Fibroblast of lung (primary cell): Measurements from ENCODE around the gene CCDC8. TPM values are rescaled to one million over a fixed set of nuclear protein-coding genes. Genes with fewer than 3 reads are reported as not detected.

ENCODE experiments used
- DNase-seq, 2 donors: peaks; one replicate each; pipeline versions ENCODE4 v3.0.0 to v3.0.0-alpha.2; 2010; ENCODE audit warnings: low read depth in 2 of 2
- H2AFZ ChIP-seq: 2 replicates; pipeline ENCODE4 v1.5.1; 2012; ENCODE audit warnings: low read length, control low read depth, inconsistent platforms
- H3K27ac ChIP-seq: 2 replicates; pipeline ENCODE4 v1.5.1; 2011; ENCODE audit warnings: low read length, control low read depth; ENCODE audit not compliant: insufficient read depth
- H3K27me3 ChIP-seq: 2 replicates; pipeline ENCODE4 v1.5.1; 2011; ENCODE audit warnings: mild to moderate bottlenecking, low read length; ENCODE audit not compliant: control insufficient read depth, insufficient read depth
- H3K36me3 ChIP-seq: 2 replicates; pipeline ENCODE4 v1.5.1; 2011; ENCODE audit warnings: low read length; ENCODE audit not compliant: control insufficient read depth, insufficient read depth
- H3K4me1 ChIP-seq: 2 replicates; pipeline ENCODE4 v1.5.1; 2011; ENCODE audit warnings: low read length; ENCODE audit not compliant: control insufficient read depth, insufficient read depth; ENCODE audit errors: extremely low read depth
- H3K4me2 ChIP-seq: 2 replicates; pipeline ENCODE4 v1.5.1; 2011; ENCODE audit warnings: low read length, control low read depth; ENCODE audit not compliant: insufficient read depth; ENCODE audit errors: extremely low read depth
- H3K4me3 ChIP-seq, 4 experiments: fragments of 200-600 bp in 1 of 4; sonication (generic) in 1 of 4; replicated peaks in 1 of 4; 2 replicates each; pipeline ENCODE4 v1.5.1; 2011 to 2016; ENCODE audit warnings: low read length in 4 of 4, low read depth in 3 of 4, mild to moderate bottlenecking in 3 of 4, control low read depth in 2 of 4, inconsistent platforms in 1 of 4, mixed read lengths in 1 of 4; ENCODE audit not compliant: insufficient read depth in 1 of 4; ENCODE audit errors: control extremely low read depth in 1 of 4
- H3K79me2 ChIP-seq: 2 replicates; pipeline ENCODE4 v1.5.1; 2012; ENCODE audit warnings: mild to moderate bottlenecking, low read length, inconsistent platforms; ENCODE audit not compliant: control insufficient read depth, insufficient read depth
- H3K9ac ChIP-seq: 2 replicates; pipeline ENCODE4 v1.5.1; 2011; ENCODE audit warnings: mild to moderate bottlenecking, low read length, control low read depth; ENCODE audit not compliant: insufficient read depth
- H3K9me3 ChIP-seq: 2 replicates; pipeline ENCODE4 v1.5.1; 2012; ENCODE audit warnings: low read depth, low read length; ENCODE audit not compliant: control insufficient read depth, insufficient read depth
- H4K20me1 ChIP-seq: 2 replicates; pipeline ENCODE4 v1.5.1; 2011; ENCODE audit warnings: low read length; ENCODE audit not compliant: control insufficient read depth, insufficient read depth; ENCODE audit errors: extremely low read depth
- EZH2 ChIP-seq: IDR thresholded peaks from 2 replicates; pipeline ENCODE4 v1.5.1; 2012; ENCODE audit warnings: low read length, control low read depth, mild to moderate bottlenecking; ENCODE audit errors: missing control alignments
- polyA minus RNA-seq: library from RNA; depleted of rRNA, polyadenylated mRNA; stranded (reverse); fragments of >200 nt; gene quantifications from 2 replicates; pipeline ENCODE4 v1.2.3, GENCODE V29; 2011; ENCODE audit warnings: low replicate concordance
- polyA plus RNA-seq, 2 donors: library from polyadenylated mRNA; depleted of rRNA in 1 of 2; stranded (reverse) in 1 of 2; unstranded in 1 of 2; fragments of >200 nt; gene quantifications; 2 replicates each; pipeline ENCODE4 v1.2.1, GENCODE V29; 2011 to 2012; ENCODE audit warnings: missing spikeins in 1 of 2
- total RNA-seq: library from RNA; depleted of rRNA; stranded (reverse); fragments of >200 nt; gene quantifications from 2 replicates; pipeline ENCODE4 v1.2.1, GENCODE V29; 2014
- TF ChIP-seq, protein P1 (sequence below), 2 donors: IDR thresholded peaks in 1 of 2; conservative IDR thresholded peaks in 1 of 2; 1 replicate in 1 of 2; 2 replicates in 1 of 2; pipeline ENCODE4 v1.5.1; 2011 to 2012; ENCODE audit warnings: low read length in 2 of 2, control low read depth in 1 of 2, inconsistent platforms in 1 of 2, low read depth in 1 of 2, mild to moderate bottlenecking in 1 of 2

CCDC8 gene, protein sequence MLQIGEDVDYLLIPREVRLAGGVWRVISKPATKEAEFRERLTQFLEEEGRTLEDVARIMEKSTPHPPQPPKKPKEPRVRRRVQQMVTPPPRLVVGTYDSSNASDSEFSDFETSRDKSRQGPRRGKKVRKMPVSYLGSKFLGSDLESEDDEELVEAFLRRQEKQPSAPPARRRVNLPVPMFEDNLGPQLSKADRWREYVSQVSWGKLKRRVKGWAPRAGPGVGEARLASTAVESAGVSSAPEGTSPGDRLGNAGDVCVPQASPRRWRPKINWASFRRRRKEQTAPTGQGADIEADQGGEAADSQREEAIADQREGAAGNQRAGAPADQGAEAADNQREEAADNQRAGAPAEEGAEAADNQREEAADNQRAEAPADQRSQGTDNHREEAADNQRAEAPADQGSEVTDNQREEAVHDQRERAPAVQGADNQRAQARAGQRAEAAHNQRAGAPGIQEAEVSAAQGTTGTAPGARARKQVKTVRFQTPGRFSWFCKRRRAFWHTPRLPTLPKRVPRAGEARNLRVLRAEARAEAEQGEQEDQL
- total RNA-seq (13.4 and 17.2 TPM in 2 replicates), polyA plus RNA-seq (1.9 and 4.8 TPM in 2 replicates), polyA minus RNA-seq (2.0 and 5.3 TPM in 2 replicates)
- polyA plus RNA-seq (2012), result 3.3 and 10.0 TPM in 2 replicates

DNA sequence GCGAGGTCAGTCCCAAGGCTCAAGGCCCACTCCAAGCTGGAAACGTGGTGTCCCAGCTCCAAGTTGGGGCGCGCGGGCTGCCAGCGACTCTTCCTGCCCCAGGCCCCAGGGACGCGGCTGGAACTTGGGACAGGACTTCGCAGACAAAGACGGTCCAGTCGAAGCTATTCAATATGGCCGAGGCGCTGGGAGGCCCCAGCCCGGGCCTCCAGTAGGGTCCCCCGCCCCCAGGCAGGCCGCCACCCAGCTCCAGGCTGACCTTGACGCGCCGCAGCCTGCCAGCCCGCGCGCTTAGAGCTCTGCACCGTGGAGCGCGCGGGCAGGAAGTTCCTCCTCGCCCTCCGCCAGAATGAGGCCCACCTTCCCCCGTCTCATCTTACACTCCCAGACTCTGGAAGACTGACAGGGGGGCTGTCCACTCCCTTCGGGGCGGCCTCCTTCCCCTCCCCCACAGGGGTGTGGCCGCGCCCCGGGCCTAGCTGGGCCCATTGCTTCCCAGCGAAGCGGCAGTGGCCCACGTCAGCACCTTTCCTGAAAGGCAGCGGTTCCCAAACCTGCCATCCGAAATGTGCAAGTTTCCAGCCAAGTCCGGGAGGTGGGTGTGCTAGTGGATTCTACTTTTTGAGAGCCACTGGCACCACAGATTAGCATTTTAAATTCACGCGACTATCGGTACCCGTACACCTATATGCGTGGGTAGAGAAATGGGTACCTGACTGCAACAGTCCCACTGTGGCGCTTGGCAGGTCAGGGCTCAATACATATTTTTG, at the start of gene CCDC8:
Gene CCDC8, minus strand, starts transcription at position 303 of the 770 bp plus-strand sequence. CDS start 754 bp downstream, outside the sequence.
- no peak for TF ChIP-seq EZH2
- TF ChIP-seq, protein P1, sequence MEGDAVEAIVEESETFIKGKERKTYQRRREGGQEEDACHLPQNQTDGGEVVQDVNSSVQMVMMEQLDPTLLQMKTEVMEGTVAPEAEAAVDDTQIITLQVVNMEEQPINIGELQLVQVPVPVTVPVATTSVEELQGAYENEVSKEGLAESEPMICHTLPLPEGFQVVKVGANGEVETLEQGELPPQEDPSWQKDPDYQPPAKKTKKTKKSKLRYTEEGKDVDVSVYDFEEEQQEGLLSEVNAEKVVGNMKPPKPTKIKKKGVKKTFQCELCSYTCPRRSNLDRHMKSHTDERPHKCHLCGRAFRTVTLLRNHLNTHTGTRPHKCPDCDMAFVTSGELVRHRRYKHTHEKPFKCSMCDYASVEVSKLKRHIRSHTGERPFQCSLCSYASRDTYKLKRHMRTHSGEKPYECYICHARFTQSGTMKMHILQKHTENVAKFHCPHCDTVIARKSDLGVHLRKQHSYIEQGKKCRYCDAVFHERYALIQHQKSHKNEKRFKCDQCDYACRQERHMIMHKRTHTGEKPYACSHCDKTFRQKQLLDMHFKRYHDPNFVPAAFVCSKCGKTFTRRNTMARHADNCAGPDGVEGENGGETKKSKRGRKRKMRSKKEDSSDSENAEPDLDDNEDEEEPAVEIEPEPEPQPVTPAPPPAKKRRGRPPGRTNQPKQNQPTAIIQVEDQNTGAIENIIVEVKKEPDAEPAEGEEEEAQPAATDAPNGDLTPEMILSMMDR (conservative IDR thresholded peaks at IDR 0.05 in 1 of 2, IDR thresholded peaks at IDR 0.05 in 1 of 2; ENCODE audit: low read depth in 1 of 2, low read length in 2 of 2), result no peak
- peaks cover 4% of the 10 kb centered on the region for H3K4me1 ChIP-seq
- peak; percentile 98 for DNase-seq
- peak within 1 kb of the TSS; percentile 12 for H2AFZ ChIP-seq
- no peaks in the 10 kb centered on the region for H3K9me3 ChIP-seq
- H3K9ac ChIP-seq, result peak within 1 kb of the TSS; percentile 30
- no peaks in the 10 kb centered on the region for H4K20me1 ChIP-seq
- H3K27ac ChIP-seq, result peak within 1 kb of the TSS; percentile 44
- peak within 1 kb of the TSS; percentile 86 for H3K4me2 ChIP-seq
- H3K4me3 ChIP-seq, result peak within 1 kb of the TSS; percentile 46 to 80 (median 57)
- H3K79me2 ChIP-seq, result peaks cover 2% of the 10 kb centered on the region
- H3K27me3 ChIP-seq, result no peaks in the 10 kb centered on the region
- H3K36me3 ChIP-seq, result no peaks in the 10 kb centered on the region

DNA sequence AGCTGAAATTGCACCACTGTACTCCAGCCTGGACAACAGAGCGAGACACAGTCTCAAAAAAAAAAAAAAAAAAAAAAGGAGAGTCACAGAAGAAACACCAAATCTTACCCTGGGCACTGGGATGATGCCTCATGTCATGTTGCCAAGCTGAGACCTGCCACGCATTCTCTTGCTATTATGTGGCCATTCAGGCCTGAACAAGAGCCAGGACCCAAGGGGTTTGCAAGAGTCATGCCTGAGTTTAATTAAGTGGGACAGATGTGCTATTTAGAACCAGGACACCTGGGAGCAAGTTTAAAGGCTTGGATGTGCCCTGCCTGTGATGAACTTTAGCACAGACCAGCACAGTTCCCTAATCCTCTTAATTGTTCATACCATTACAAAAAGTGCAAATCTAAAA, 48.2 kb upstream of the CCDC8 start:
- no peak overlapping the region for H3K4me2 ChIP-seq
- no peaks in the 10 kb centered on the region for H3K79me2 ChIP-seq
- no peaks in the 10 kb centered on the region for H3K36me3 ChIP-seq
- no peak overlapping the region for H3K27ac ChIP-seq
- H3K9me3 ChIP-seq, result no peaks in the 10 kb centered on the region
- H2AFZ ChIP-seq, result no peak overlapping the region
- no peak overlapping the region for H3K4me3 ChIP-seq
- DNase-seq, result no peak
- H3K27me3 ChIP-seq, result no peaks in the 10 kb centered on the region
- H3K4me1 ChIP-seq, result peaks cover 4% of the 10 kb centered on the region
- TF ChIP-seq EZH2, result no peak
- TF ChIP-seq, protein P1 (conservative IDR thresholded peaks at IDR 0.05 in 1 of 2, IDR thresholded peaks at IDR 0.05 in 1 of 2; ENCODE audit: low read depth in 1 of 2, low read length in 2 of 2), result no peak
- no peak overlapping the region for H3K9ac ChIP-seq
- no peaks in the 10 kb centered on the region for H4K20me1 ChIP-seq

DNA sequence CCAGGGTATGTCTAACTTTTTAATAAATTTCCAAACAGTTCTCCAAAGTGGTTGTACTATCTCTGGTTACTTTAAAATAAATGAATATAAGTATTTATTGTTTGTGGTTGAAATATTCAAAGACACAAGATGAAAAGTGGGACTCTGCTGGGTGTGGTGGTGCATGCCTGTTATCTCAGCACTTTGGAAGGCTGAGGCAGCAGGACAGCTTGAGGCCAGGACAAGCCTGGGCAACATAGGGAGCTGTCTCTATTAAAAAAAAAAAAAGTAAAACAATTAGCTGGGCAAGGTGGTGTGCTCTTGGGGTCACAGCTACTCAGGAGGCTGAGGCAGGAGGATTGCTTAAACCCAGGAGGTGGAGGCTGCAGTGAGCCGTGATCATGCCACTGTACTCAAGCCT, 47.6 kb upstream of the CCDC8 start:
- no peaks in the 10 kb centered on the region for H3K27me3 ChIP-seq
- no peaks in the 10 kb centered on the region for H3K9me3 ChIP-seq
- no peak for TF ChIP-seq EZH2

More for the DNA sequence above, 47.6 kb upstream of the CCDC8 start:
- Histone ChIP-seq H3K9ac (no peak overlapping the region), H4K20me1 (no peaks in the 10 kb centered on the region), H3K4me3 (no peak overlapping the region), H3K36me3 (no peaks in the 10 kb centered on the region), H2AFZ (no peak overlapping the region), H3K4me2 (no peak overlapping the region), H3K4me1 (peaks cover under 1% of the 10 kb centered on the region), H3K79me2 (no peaks in the 10 kb centered on the region), H3K27ac (no peak overlapping the region)
- no peak for DNase-seq
